NCI-H69 (cell line): ENCODE data around the gene SGTA.
"Not testable (repeated sequence)": the region's sequence is repeated elsewhere in the genome, so short reads cannot be mapped to it uniquely, and the experiment has no call there.

Experiments
- DNase-seq: peaks from one replicate; lab custom pipeline; 2025; lab: John Stamatoyannopoulos, UW

The SGTA gene

DNA sequence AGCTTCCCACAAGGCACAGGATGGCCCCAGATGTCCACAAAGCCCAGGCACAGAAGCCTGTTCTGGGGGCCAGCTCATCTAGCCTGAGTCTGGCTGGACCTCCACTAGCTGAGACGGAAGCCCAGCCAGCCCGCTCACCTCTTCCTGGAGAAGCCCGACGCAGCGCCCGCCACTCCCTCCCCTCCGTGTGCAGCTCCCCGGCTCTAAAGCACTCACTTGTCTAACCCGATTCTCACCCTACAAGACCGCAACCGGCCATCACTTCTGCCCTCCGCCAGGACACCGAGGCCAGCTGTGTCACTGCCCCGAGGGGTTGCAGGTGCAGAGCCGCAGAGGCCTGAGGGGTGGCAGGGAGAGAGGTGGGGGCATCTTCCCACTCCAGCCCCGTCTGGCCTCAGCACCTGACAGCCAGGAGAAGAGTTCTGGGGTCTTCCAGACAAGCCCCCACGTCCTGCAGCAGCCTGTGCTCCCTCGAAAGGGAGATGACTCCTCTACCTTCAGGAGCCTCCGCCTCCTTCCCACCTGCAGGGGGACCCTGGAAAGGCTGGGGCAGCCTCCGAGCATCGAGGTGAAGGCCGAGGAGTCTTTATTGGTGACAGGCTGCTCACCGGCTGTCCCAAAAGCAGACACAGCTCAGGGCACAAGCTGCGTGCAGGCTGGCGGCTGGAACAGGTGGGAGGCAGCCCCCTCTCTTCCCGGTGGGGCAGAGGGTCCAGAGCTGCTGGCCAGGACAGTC lies 56.0 kb downstream of the SGTA start:
- DNase-seq, result peak; percentile 29

GRCh38 chr19:2726160-2726855 lies 56.8 kb downstream of the SGTA start:
- no peak for DNase-seq

DNA sequence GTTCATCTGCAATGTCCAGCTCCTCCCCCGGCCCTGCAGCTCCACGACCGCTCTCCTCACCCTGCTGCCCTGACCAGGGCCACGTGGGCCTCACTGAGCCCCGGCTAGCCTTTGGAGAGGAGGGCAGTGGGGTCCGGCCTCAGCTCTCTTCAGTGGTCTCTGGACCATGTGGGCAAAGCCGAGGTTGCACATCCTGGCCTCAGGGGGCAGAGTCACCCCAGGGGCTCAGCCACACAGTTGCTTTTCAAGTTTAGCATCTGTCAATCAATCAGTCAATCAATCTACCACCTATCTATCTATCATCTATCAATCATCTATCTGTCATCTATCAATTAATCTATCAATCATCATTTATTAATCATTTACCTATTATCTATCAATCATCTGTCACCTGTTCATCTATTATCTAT lies 58.9 kb downstream of the SGTA start:
- DNase-seq, result no peak

- DNase-seq, result no peak
Measured at GRCh38 chr19:2723747-2724146, 59.3 kb downstream of the SGTA start.

DNA sequence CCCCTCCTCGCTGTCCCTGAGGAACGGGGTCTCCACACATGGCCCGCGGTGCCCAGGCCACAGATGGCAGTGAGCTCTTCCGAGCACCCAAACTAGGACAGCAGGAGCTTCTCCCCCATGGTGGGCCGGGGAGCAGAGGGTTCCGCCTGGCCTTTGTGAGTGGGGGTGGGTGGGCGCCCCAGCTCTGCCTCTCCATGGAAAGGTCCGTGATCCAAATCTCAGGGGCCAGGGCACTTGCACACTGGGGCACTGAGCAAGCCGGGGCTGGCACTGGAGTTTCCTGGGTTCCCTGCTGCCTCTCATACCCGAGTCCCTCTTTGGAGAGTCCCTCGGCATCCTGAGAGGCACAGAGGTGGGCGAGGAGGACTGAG lies 59.7 kb downstream of the SGTA start:
- DNase-seq, result no peak

GRCh38 chr19:2722541-2723344 lies 60.3 kb downstream of the SGTA start:
- no peak for DNase-seq

DNA sequence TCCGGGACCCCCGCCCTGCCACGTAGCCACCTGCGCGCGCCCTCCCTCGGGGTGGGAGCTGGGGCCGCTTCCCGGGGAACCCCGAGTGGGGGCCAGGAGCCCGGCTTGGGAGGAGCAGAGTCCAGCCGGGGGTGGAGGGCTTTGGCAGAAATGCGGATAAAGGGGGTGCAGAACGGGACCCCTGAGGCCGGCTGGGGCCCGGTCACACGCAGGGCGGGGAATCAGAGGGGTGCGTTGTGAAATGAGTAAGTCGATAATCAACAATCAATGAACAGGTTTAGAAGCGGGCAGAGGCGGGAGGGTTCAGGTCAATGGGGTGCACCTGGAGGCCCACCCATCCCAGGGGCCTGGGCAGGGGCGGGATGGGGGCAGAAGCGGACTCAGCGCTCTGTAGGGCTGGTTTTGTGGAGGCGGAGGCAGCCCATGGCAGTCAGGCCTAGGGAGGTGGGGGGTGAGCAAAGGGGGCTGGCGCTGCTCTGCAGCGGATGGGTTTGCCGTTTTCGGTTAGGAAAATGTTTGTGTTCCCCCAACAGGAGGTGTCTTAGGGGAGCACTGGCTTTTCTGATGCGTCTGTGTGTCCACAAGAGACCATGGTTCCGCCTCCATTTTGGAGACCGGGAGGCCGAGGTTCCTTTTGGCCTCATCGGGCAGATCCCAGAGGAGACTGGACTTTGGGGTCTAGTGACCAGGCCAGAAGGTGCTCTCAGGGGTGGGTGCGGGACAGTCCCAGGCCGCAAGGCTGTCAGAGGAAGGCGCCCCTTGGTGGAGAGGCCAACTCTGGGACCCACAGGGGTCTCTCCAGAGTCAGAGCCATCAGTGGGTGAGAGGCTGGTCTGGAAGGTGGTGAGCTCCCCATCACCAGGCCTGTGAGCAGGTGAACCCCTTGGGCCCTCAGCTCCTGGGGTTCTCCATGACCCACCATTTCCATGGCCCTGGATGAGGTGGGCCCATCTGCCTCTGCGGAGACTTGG lies 61.2 kb downstream of the SGTA start:
- DNase-seq, result no peak

DNA sequence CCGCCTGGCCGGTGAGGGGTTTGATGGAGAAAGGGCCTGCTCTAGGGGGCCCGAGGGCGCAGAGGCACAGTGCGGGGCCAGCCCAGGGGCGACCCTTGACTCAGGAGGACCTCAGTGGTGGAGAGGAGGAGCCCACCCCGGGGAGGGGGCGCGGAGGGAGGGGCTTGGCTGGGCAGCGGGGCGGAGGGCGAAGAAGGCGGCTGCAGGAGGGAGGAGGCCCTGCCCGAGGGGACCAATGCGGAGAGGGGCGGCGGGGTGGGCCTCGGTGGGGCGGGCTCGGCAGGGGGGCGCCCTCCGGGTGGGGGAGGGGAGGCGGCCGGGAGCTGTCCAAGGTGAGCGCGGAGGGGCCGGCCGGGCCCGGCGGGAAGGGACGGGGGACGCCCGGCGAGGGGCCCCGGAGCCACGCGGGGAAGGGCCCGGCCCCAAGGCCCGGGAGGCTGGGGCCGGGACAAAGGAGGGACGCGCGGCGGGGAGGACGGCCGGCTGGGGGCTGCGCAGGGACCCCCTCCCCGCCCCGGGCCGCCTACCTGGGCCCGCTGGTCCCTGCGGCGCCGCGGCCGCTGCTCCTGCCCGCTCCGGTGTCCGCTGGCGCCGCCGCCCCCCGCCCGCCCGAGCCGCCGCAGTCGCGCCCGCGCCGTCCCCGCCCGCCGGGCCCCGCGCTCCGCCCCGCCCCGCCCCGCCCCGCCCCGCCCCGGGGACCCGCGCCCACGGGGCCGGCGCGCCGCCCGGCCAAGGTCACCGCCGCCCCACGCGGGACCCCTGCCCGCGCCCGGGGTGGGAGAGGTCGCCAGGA lies 62.1 kb downstream of the SGTA start, which contains the start of gene DIRAS1:
Gene DIRAS1, minus strand, starts transcription at position 596 of the 793 bp plus-strand sequence. CDS start 3,566 bp downstream, outside the sequence.
- DNase-seq, result peak; percentile 52

- no peak for DNase-seq
Measured at GRCh38 chr19:2719920-2720776, 62.9 kb downstream of the SGTA start.

DNA sequence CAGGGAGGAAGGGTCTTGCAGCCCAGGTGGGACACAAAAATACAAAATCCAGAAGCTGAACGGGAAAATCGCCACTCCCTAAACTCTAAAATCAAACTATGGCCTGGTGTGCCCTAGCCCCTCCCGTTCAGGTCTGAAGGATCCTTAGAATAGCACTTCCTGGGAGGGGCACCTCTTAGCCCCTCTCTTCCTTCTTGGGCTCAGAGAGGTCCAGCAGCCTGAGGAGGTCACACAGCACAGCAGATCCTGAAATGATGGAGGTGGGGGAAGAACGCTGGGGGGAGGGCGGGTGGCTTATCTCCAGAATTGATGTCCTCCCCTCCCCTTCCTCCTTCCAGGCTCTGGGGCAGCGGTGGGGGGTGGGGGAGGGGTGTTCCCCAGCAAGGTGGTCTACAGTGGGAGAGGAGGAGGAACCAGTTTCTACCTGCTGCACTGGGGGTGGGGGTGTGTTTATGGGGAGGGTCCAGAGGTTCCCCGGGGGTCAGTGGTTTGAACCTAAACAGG lies 63.8 kb downstream of the SGTA start:
- no peak for DNase-seq

- no peak for DNase-seq
Measured at GRCh38 chr19:2717638-2718541, 65.2 kb downstream of the SGTA start.

- DNase-seq, result no peak
Measured at GRCh38 chr19:2716722-2717637, 66.1 kb downstream of the SGTA start.

DNA sequence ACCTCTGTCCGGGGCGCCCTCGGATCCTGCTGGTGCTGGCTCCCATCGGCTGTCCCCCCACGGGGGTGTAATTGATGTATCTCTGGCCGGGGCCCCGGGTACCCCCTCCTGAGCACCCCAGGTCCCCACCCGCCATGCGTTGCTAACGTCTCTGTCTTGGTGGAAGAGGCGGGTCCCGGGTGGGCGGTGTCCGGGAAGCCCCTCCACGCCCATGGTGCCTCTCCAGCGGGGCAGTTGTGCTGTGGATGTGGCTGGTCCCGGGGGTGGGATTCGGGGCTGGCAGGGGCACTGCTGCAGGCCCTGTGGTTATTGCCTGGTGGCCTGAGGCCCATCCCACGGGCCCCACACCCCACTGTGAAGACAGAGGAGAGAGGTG lies 66.8 kb downstream of the SGTA start:
- DNase-seq, result no peak

DNA sequence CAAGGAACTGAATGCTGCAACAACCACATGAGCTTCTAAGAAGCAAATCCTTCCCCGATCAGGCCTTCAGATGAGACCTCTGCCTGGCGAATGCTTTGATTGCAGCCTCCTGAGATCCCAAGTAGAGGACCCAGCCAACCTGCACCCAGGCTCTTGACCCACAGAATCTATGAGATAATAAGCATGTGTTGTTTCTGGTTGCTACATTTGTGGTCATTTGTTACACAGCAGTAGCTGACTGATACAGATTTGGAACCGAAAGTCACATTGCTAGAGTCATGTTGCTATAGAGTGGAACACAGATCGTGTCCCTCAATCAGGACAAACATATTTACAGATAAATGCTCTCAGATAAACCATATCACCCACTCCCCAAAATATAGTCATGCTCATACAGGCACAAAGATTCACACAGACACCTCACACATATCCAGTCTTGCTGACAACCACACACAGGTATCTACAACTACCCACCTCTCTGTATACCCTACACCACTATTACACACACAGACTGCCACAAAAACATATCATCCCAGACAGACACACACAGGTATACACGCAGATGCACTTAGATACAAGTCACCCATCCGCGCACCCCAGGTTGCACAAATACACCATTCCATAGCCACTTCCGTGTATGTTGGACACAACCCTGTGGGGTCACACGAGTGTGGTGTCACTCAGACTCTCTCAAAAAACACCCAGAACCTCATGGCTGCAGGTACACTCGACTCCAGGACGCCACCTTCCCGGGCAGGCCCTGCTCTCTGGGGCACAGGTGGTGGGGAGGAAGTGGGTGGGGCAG lies 67.4 kb downstream of the SGTA start:
- DNase-seq, result no peak

DNA sequence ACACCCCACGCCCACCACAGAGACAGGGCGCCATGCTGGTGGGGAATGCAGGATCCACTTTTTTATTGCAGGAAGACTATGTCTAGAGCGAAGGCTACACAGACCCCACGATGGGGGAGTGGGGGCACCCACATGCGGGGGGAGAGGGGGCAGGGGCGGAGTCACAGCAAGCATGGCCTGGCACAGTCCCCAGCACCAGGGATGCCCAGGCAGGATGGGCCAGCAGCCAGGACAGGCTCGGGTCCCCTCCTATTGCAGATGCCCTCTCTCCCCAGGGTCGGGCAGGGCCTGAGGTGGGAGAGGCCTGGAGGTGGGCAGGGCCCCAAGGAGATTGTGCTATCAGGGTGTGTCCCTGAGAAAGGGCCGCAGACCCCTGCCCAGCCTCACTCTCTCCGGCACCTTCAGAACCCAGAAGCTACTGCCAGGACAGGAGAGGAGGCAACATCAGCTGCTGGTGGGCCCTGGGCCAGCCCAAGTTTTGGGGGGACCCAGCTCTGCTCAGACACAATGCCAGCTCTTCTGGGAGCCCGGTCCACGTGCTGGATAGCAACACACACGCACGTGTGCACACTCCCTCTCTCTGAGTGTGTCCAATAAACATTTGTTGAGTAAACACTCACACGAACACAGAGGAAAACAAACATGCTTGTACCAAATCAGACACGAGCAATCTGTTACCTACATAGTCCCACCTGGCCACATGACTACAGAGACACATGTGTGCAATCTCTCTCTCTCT lies 68.4 kb downstream of the SGTA start:
- no peak for DNase-seq

- DNase-seq, result not testable (repeated sequence)
Measured at GRCh38 chr19:2714102-2714501, 69.0 kb downstream of the SGTA start.
